AG09319 (cell line): ENCODE results near the gene RIPOR3.
A peak's percentile ranks its signal among the peaks of the same experiment; 100 is the strongest.

Source experiments
- DNase-seq: peaks from one replicate; pipeline ENCODE4 v3.0.0-alpha.2; 2010; ENCODE audit warnings: low read depth; ENCODE audit errors: extremely low read depth
- CTCF ChIP-seq: IDR thresholded peaks from 2 replicates; pipeline ENCODE4 v1.5.1; 2011; ENCODE audit warnings: low read depth, mild to moderate bottlenecking, inconsistent platforms, low read length, moderate library complexity

Gene RIPOR3

GRCh38 chr20:50654904-50655303, 36.4 kb downstream of the RIPOR3 start:
- no peak for TF ChIP-seq CTCF
- no peak for DNase-seq

- DNase-seq, result no peak
- no peak for TF ChIP-seq CTCF
Measured at GRCh38 chr20:50652702-50653294, 38.5 kb downstream of the RIPOR3 start.

GRCh38 chr20:50651676-50652075, 39.7 kb downstream of the RIPOR3 start:
- no peak for TF ChIP-seq CTCF
- DNase-seq, result no peak

- no peak for TF ChIP-seq CTCF
Measured at GRCh38 chr20:50649590-50649989, 41.8 kb downstream of the RIPOR3 start.

GRCh38 chr20:50648651-50649050, 42.7 kb downstream of the RIPOR3 start:
- TF ChIP-seq CTCF, result no peak
- DNase-seq, result no peak

More at GRCh38 chr20:50649590-50649989, 41.8 kb downstream of the RIPOR3 start:
- no peak for DNase-seq

GRCh38 chr20:50646483-50646996, 44.8 kb downstream of the RIPOR3 start:
- DNase-seq, result peak; percentile 89
- TF ChIP-seq CTCF, result peak; percentile 47

- DNase-seq, result peak; percentile 95
- no peak for TF ChIP-seq CTCF
Measured at GRCh38 chr20:50645253-50646068, 45.9 kb downstream of the RIPOR3 start.
